ENCODE measurements around the gene RAB37. TPM values are rescaled to one million over a fixed set of nuclear protein-coding genes. Genes with fewer than 3 reads are reported as not detected.
A peak's percentile ranks its signal among the peaks of the same experiment; 100 is the strongest.

The RAB37 gene
- total and polyA plus RNA-seq, 2 donors from 2014 or later, result 1.7 to 5.6 TPM

- Histone ChIP-seq H3K4me1 (ENCODE audit: control insufficient read depth in 2 of 3, insufficient read depth in 2 of 3, low read depth in 1 of 3, low read length in 3 of 3) (peaks cover 3 to 31% (median 3%) of the 10 kb centered on the region in 3 donors), H3K9me3 (ENCODE audit: control insufficient read depth in 2 of 3, insufficient read depth in 1 of 3, low read length in 3 of 3) (no peaks in the 10 kb centered on the region), H3K27ac (ENCODE audit: low read depth in 2 of 2, low read length in 2 of 2) (peak overlapping the region; percentile 29 to 57), H3K4me3 (ENCODE audit: low read length in 3 of 3) (peak overlapping the region in 2 of 3 donors; percentile 33 to 43), H3K27me3 (ENCODE audit: control insufficient read depth, insufficient read depth, low read length) (no peaks in the 10 kb centered on the region), H3K9ac (ENCODE audit: low read length in 3 of 3) (no peak overlapping the region), H3K36me3 (ENCODE audit: control insufficient read depth in 2 of 3, insufficient read depth in 3 of 3, low read length in 3 of 3) (no peaks in the 10 kb centered on the region)
- TF ChIP-seq, protein P1, sequence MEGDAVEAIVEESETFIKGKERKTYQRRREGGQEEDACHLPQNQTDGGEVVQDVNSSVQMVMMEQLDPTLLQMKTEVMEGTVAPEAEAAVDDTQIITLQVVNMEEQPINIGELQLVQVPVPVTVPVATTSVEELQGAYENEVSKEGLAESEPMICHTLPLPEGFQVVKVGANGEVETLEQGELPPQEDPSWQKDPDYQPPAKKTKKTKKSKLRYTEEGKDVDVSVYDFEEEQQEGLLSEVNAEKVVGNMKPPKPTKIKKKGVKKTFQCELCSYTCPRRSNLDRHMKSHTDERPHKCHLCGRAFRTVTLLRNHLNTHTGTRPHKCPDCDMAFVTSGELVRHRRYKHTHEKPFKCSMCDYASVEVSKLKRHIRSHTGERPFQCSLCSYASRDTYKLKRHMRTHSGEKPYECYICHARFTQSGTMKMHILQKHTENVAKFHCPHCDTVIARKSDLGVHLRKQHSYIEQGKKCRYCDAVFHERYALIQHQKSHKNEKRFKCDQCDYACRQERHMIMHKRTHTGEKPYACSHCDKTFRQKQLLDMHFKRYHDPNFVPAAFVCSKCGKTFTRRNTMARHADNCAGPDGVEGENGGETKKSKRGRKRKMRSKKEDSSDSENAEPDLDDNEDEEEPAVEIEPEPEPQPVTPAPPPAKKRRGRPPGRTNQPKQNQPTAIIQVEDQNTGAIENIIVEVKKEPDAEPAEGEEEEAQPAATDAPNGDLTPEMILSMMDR (IDR thresholded peaks at IDR 0.05; ENCODE audit: borderline replicate concordance, extremely low read depth, insufficient read depth), result peak; percentile 100
- DNase-seq, result peak; percentile 76 to 88 (median 83)
- FAIRE-seq, result no peak
- intact Hi-C loops (cut with DNase I), result loop anchor here (10.0 kb wide), 1 partner anchor 120 kb away; no protein-coding TSS in a partner anchor
Observed at GRCh38 chr17:74744714-74745547, 7.9 kb downstream of the RAB37 start.

DNA sequence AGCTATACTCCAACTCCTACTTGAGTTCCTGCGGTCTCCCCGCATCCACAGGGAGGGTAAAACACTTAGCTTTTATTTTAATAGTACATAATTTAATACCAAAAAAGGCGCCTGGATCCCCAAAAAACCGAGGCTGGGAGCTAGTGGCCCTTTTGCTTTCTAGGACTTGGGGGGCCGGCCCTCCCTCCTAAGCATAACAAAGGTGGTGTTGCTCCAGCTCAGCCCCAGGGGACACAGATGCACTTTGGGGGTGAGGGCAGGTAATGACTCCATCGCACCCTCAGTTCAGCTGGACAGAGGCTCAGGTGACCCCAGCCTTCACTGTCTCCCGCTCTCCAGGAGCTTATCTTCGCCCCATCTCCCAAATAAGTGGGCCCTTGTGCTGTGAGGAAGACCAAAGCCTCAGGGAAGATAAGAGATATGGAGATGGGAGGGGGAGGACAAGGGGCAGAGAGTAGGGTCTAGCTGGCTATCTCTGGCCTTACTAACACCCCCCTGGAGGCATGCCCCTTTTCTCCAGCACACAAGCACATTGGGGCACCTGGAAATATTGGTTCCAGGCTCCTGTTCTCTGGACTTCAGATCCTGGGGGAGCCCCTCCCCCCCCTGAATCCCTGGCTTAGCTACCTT lies 8.6 kb downstream of the RAB37 start:
- peaks cover 3 to 37% (median 3%) of the 10 kb centered on the region in 3 donors for H3K4me1 ChIP-seq (ENCODE audit: control insufficient read depth in 2 of 3, insufficient read depth in 2 of 3, low read depth in 1 of 3, low read length in 3 of 3)
- no peak overlapping the region for H3K4me3 ChIP-seq (ENCODE audit: low read length in 3 of 3)
- TF ChIP-seq, protein P1 (IDR thresholded peaks at IDR 0.05; ENCODE audit: borderline replicate concordance, extremely low read depth, insufficient read depth), result no peak
- peak in 2 of 5 donors; percentile 43 to 44 for DNase-seq
- no peaks in the 10 kb centered on the region for H3K27me3 ChIP-seq (ENCODE audit: control insufficient read depth, insufficient read depth, low read length)
- no peak overlapping the region for H3K27ac ChIP-seq (ENCODE audit: low read depth in 2 of 2, low read length in 2 of 2)
- H3K36me3 ChIP-seq (ENCODE audit: control insufficient read depth in 2 of 3, insufficient read depth in 3 of 3, low read length in 3 of 3), result no peaks in the 10 kb centered on the region
- no peaks in the 10 kb centered on the region for H3K9me3 ChIP-seq (ENCODE audit: control insufficient read depth in 2 of 3, insufficient read depth in 1 of 3, low read length in 3 of 3)
- intact Hi-C loops (cut with DNase I), result loop anchor here (10.0 kb wide), 1 partner anchor 119 kb away; no protein-coding TSS in a partner anchor
- H3K9ac ChIP-seq (ENCODE audit: low read length in 3 of 3), result no peak overlapping the region
- FAIRE-seq, result no peak

DNA sequence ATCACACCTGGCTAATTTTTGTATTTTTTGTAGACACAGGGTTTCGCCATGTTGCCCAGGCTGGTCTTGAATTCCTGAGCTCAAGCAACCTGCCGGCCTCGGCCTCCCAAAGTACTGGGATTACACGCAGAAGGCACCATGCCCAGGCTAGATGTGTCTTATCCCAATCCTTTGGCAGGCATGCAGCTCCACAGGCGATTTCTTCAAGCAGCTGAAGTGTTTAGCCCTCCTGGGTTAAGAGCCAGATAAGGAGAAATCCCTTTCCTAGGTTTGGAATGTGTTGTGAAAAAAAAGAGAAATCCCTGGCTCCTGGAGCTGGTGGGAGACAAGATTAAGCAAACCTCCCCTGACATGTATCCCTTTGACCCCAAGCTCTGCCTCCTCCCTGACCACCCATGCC lies 9.3 kb downstream of the RAB37 start:
- H3K27me3 ChIP-seq (ENCODE audit: control insufficient read depth, insufficient read depth, low read length), result no peaks in the 10 kb centered on the region
- H3K9ac ChIP-seq (ENCODE audit: low read length in 3 of 3), result no peak overlapping the region
- peaks cover 0 to 3% (median 0%) of the 10 kb centered on the region in 3 donors for H3K36me3 ChIP-seq (ENCODE audit: control insufficient read depth in 2 of 3, insufficient read depth in 3 of 3, low read length in 3 of 3)
- H3K9me3 ChIP-seq (ENCODE audit: control insufficient read depth in 2 of 3, insufficient read depth in 1 of 3, low read length in 3 of 3), result no peaks in the 10 kb centered on the region
- H3K4me3 ChIP-seq (ENCODE audit: low read length in 3 of 3), result no peak overlapping the region
- FAIRE-seq, result no peak
- DNase-seq, result peak in 1 of 5 donors; percentile 25
- intact Hi-C loops (cut with DNase I), result loop anchor here (10.0 kb wide), 1 partner anchor 118 kb away; no protein-coding TSS in a partner anchor
- peaks cover 3 to 42% (median 10%) of the 10 kb centered on the region in 3 donors for H3K4me1 ChIP-seq (ENCODE audit: control insufficient read depth in 2 of 3, insufficient read depth in 2 of 3, low read depth in 1 of 3, low read length in 3 of 3)
- TF ChIP-seq, protein P1 (IDR thresholded peaks at IDR 0.05; ENCODE audit: borderline replicate concordance, extremely low read depth, insufficient read depth), result no peak
- H3K27ac ChIP-seq (ENCODE audit: low read depth in 2 of 2, low read length in 2 of 2), result no peak overlapping the region

Data from kidney (tissue), 14 donors.